Measurements from ENCODE around the gene NRXN3. TPM values are rescaled to one million over a fixed set of nuclear protein-coding genes. Genes with fewer than 3 reads are reported as not detected.

Gene NRXN3
- total RNA-seq, 2 experiments from 2014 or later, result not detected

- Histone ChIP-seq H3K27ac (ENCODE audit: low read depth, low read length, poor library complexity, severe bottlenecking) (no peak overlapping the region), H3K79me2 (ENCODE audit: insufficient read depth, low read depth, low read length) (no peaks in the 10 kb centered on the region), H3K4me2 (ENCODE audit: low read length) (no peak overlapping the region), H3K36me3 (ENCODE audit: insufficient read depth, low read length) (no peaks in the 10 kb centered on the region), H2AFZ (ENCODE audit: low read length) (no peak overlapping the region), H4K20me1 (ENCODE audit: insufficient read depth, low read length) (no peaks in the 10 kb centered on the region), H3K9me2 (ENCODE audit: insufficient read depth, low read length) (no peaks in the 10 kb centered on the region), H3K4me1 (ENCODE audit: insufficient read depth, low read length, poor library complexity, severe bottlenecking) (no peaks in the 10 kb centered on the region), H3K9me3 (ENCODE audit: low read length) (no peaks in the 10 kb centered on the region), H3K4me3 (ENCODE audit: low read depth, low read length, poor library complexity, severe bottlenecking) (no peak overlapping the region)
- ChIA-PET POLR2A (interaction anchor here (0.7 kb wide), 1 partner anchor 25 kb away, joined by 3 read pairs; no protein-coding TSS in a partner anchor), CTCF (ENCODE audit: unreplicated experiment) (no interaction called here)
- intact Hi-C loops (cut with micrococcal nuclease; ENCODE audit: unreplicated experiment), result no loop called here
- DNase-seq (ENCODE audit: low spot score), result no peak
- no TSS peak for BruUV-seq (replicated peaks)
- TF ChIP-seq CTCF (conservative IDR thresholded peaks at IDR 0.05; ENCODE audit: low read length), result no peak
- TF ChIP-seq EZH2phosphoT487 (IDR thresholded peaks at IDR 0.05; ENCODE audit: borderline replicate concordance, low read depth, low read length), result no peak
Observed at GRCh38 chr14:79376557-79376956, 1206.4 kb downstream of the NRXN3 start.

DNA sequence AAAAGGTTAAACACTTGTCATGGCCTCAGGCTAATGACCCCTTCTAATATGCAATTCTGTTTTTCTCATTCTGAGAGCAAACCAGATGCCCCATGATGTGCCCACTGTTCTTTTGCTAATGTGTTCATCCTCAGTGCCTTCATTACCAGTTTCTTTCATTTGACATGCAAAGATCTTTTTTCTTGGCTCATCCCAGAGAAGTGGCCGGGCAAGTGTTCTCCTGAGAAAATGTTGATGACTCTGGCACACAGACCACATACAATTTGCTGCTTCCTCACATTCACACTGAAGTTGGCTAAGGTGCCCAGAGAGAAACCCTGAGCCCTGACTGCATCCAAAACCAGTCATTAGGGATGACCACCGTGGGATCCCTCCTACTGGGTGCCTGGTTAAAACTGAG is 1207.8 kb downstream of the NRXN3 start:
- DNase-seq (ENCODE audit: low spot score), result no peak
- BruUV-seq (replicated peaks), result no TSS peak
- no peak for TF ChIP-seq CTCF (conservative IDR thresholded peaks at IDR 0.05; ENCODE audit: low read length)
- TF ChIP-seq EZH2phosphoT487 (IDR thresholded peaks at IDR 0.05; ENCODE audit: borderline replicate concordance, low read depth, low read length), result no peak
- CTCF ChIA-PET (ENCODE audit: unreplicated experiment), result no interaction called here
- no peak overlapping the region for H3K27ac ChIP-seq (ENCODE audit: low read depth, low read length, poor library complexity, severe bottlenecking)
- no peaks in the 10 kb centered on the region for H3K4me1 ChIP-seq (ENCODE audit: insufficient read depth, low read length, poor library complexity, severe bottlenecking)
- no peaks in the 10 kb centered on the region for H4K20me1 ChIP-seq (ENCODE audit: insufficient read depth, low read length)
- no peak overlapping the region for H2AFZ ChIP-seq (ENCODE audit: low read length)
- no peaks in the 10 kb centered on the region for H3K9me2 ChIP-seq (ENCODE audit: insufficient read depth, low read length)
- no peaks in the 10 kb centered on the region for H3K36me3 ChIP-seq (ENCODE audit: insufficient read depth, low read length)
- POLR2A ChIA-PET, result interaction anchor here (0.7 kb wide), 1 partner anchor 350 kb away, joined by 6 read pairs; no protein-coding TSS in a partner anchor
- no peaks in the 10 kb centered on the region for H3K79me2 ChIP-seq (ENCODE audit: insufficient read depth, low read depth, low read length)
- H3K4me3 ChIP-seq (ENCODE audit: low read depth, low read length, poor library complexity, severe bottlenecking), result no peak overlapping the region
- H3K9me3 ChIP-seq (ENCODE audit: low read length), result no peaks in the 10 kb centered on the region
- intact Hi-C loops (cut with micrococcal nuclease; ENCODE audit: unreplicated experiment), result no loop called here
- no peak overlapping the region for H3K4me2 ChIP-seq (ENCODE audit: low read length)

DNA sequence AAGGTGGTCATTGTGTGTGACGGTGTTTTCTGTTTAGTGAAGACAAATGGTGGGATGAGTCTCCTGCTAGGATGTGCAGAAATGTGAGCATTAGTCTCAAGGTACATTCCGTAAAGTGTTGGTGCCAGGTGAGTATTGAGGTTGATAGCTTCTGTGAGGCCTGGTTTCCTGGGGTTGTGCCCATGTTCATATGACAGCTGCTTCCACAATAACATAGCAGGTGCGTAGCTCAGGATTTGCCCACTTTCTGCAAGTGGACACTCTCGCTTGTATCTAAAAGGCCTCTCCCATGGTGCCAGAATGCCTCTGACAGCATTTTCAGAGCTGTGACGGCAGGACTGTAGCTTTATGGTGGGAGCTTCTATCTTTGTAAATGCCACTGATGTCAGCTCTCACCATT is 1209.1 kb downstream of the NRXN3 start:
- no peaks in the 10 kb centered on the region for H3K9me3 ChIP-seq (ENCODE audit: low read length)
- H3K9me2 ChIP-seq (ENCODE audit: insufficient read depth, low read length), result no peaks in the 10 kb centered on the region
- H2AFZ ChIP-seq (ENCODE audit: low read length), result no peak overlapping the region
- no peak overlapping the region for H3K4me2 ChIP-seq (ENCODE audit: low read length)
- no peaks in the 10 kb centered on the region for H3K4me1 ChIP-seq (ENCODE audit: insufficient read depth, low read length, poor library complexity, severe bottlenecking)
- TF ChIP-seq CTCF (conservative IDR thresholded peaks at IDR 0.05; ENCODE audit: low read length) (no peak), EZH2phosphoT487 (IDR thresholded peaks at IDR 0.05; ENCODE audit: borderline replicate concordance, low read depth, low read length) (no peak)
- no peaks in the 10 kb centered on the region for H3K36me3 ChIP-seq (ENCODE audit: insufficient read depth, low read length)
- H3K27ac ChIP-seq (ENCODE audit: low read depth, low read length, poor library complexity, severe bottlenecking), result no peak overlapping the region
- H3K4me3 ChIP-seq (ENCODE audit: low read depth, low read length, poor library complexity, severe bottlenecking), result no peak overlapping the region
- DNase-seq (ENCODE audit: low spot score), result no peak
- intact Hi-C loops (cut with micrococcal nuclease; ENCODE audit: unreplicated experiment), result no loop called here
- BruUV-seq (replicated peaks), result no TSS peak
- no peaks in the 10 kb centered on the region for H3K79me2 ChIP-seq (ENCODE audit: insufficient read depth, low read depth, low read length)
- no peaks in the 10 kb centered on the region for H4K20me1 ChIP-seq (ENCODE audit: insufficient read depth, low read length)
- ChIA-PET CTCF (ENCODE audit: unreplicated experiment) (no interaction called here), POLR2A (no interaction called here)
